GM12872 (cell line): ENCODE data around the gene MAB21L2.

Experiments
- CTCF ChIP-seq: IDR thresholded peaks from 3 replicates; pipeline ENCODE4 v1.5.1; 2011; ENCODE audit warnings: low read depth, mild to moderate bottlenecking, low read length, moderate library complexity; ENCODE audit not compliant: insufficient read depth

MAB21L2 gene

GRCh38 chr4:150582146-150582872, at the start of gene MAB21L2:
Gene MAB21L2, plus strand, starts transcription at chr4:150582151. Its CDS starts 879 bp downstream, at chr4:150583030.
- no peak for TF ChIP-seq CTCF

- TF ChIP-seq CTCF, result no peak
Observed at GRCh38 chr4:150533673-150534072, 48.3 kb upstream of the MAB21L2 start.

- no peak for TF ChIP-seq CTCF
Observed at GRCh38 chr4:150534818-150535217, 47.1 kb upstream of the MAB21L2 start.

- TF ChIP-seq CTCF, result no peak
Observed at GRCh38 chr4:150540536-150540935, 41.4 kb upstream of the MAB21L2 start.

- TF ChIP-seq CTCF, result no peak
Observed at GRCh38 chr4:150540959-150541360, 41.0 kb upstream of the MAB21L2 start.

GRCh38 chr4:150541681-150542080, 40.3 kb upstream of the MAB21L2 start:
- no peak for TF ChIP-seq CTCF

- no peak for TF ChIP-seq CTCF
Observed at GRCh38 chr4:150543042-150543441, 38.9 kb upstream of the MAB21L2 start.

- no peak for TF ChIP-seq CTCF
Observed at GRCh38 chr4:150546286-150546685, 35.7 kb upstream of the MAB21L2 start.
